HG03066 (cell line): ENCODE results near the gene DENND1A.

Experiments
- ATAC-seq: cut with Tn5 transposase; IDR thresholded peaks from one replicate; pipeline ENCODE4 v1.9.1; 2021; ENCODE audit warnings: low read depth; ENCODE audit not compliant: unreplicated experiment

The DENND1A gene

GRCh38 chr9:123422635-123423310 lies 507.2 kb downstream of the DENND1A start:
- no peak for ATAC-seq

- ATAC-seq, result no peak
Measured at GRCh38 chr9:123421801-123422455, 508.0 kb downstream of the DENND1A start.

GRCh38 chr9:123421186-123421585 lies 508.7 kb downstream of the DENND1A start:
- ATAC-seq, result no peak

- ATAC-seq, result no peak
Measured at GRCh38 chr9:123420592-123421111, 509.3 kb downstream of the DENND1A start.

GRCh38 chr9:123419721-123420591 lies 510.0 kb downstream of the DENND1A start:
- ATAC-seq, result no peak

GRCh38 chr9:123419091-123419490 lies 510.8 kb downstream of the DENND1A start:
- no peak for ATAC-seq

- no peak for ATAC-seq
Measured at GRCh38 chr9:123418506-123418905, 511.4 kb downstream of the DENND1A start.

GRCh38 chr9:123418052-123418430 lies 511.9 kb downstream of the DENND1A start:
- ATAC-seq, result no peak

GRCh38 chr9:123417289-123418051 lies 512.5 kb downstream of the DENND1A start:
- ATAC-seq, result no peak

GRCh38 chr9:123416176-123416575 lies 513.8 kb downstream of the DENND1A start:
- no peak for ATAC-seq

- ATAC-seq, result no peak
Measured at GRCh38 chr9:123414936-123415930, 514.7 kb downstream of the DENND1A start.

GRCh38 chr9:123414204-123414603 lies 515.7 kb downstream of the DENND1A start:
- ATAC-seq, result no peak

- ATAC-seq, result no peak
Measured at GRCh38 chr9:123412171-123412820, 517.6 kb downstream of the DENND1A start.

GRCh38 chr9:123411636-123412035 lies 518.3 kb downstream of the DENND1A start:
- ATAC-seq, result no peak

GRCh38 chr9:123411191-123411590 lies 518.7 kb downstream of the DENND1A start:
- ATAC-seq, result no peak

GRCh38 chr9:123410281-123410910 lies 519.5 kb downstream of the DENND1A start:
- ATAC-seq, result no peak

- no peak for ATAC-seq
Measured at GRCh38 chr9:123408313-123409262, 521.3 kb downstream of the DENND1A start.
